Liver (tissue), 9 donors: Measurements from ENCODE around the gene MYL7. TPM values are rescaled to one million over a fixed set of nuclear protein-coding genes. Genes with fewer than 3 reads are reported as not detected.

Experiments used
- DNase-seq: peaks from one replicate; pipeline ENCODE4 v3.0.0-alpha.2; 2017; ENCODE audit warnings: low spot score
- H3K27ac ChIP-seq, 2 donors: one replicate each; pipeline ENCODE4 v1.7.0; 2013; ENCODE audit warnings: inconsistent platforms in 2 of 2, low read length in 2 of 2, control low read depth in 1 of 2, low read depth in 1 of 2, mild to moderate bottlenecking in 1 of 2
- H3K27me3 ChIP-seq, 4 donors: one replicate each; pipeline versions ENCODE4 v1.6.1 to v1.7.0; 2013; ENCODE audit warnings: low read length in 3 of 4, inconsistent platforms in 1 of 4, mild to moderate bottlenecking in 1 of 4, moderate library complexity in 1 of 4; ENCODE audit not compliant: control insufficient read depth in 4 of 4, insufficient read depth in 4 of 4
- H3K36me3 ChIP-seq, 4 donors: one replicate each; pipeline versions ENCODE4 v1.6.1 to v1.7.0; 2013; ENCODE audit warnings: low read length in 3 of 4, mild to moderate bottlenecking in 3 of 4, low read depth in 1 of 4, moderate library complexity in 1 of 4; ENCODE audit not compliant: control insufficient read depth in 4 of 4, insufficient read depth in 3 of 4
- H3K4me1 ChIP-seq, 4 donors: one replicate each; pipeline versions ENCODE4 v1.6.1 to v1.7.0; 2013; ENCODE audit warnings: low read length in 3 of 4, mild to moderate bottlenecking in 3 of 4, moderate library complexity in 1 of 4; ENCODE audit not compliant: control insufficient read depth in 4 of 4, insufficient read depth in 4 of 4
- H3K4me3 ChIP-seq, 3 donors: one replicate each; pipeline versions ENCODE4 v1.6.1 to v1.7.0; 2013; ENCODE audit warnings: low read length in 3 of 3, control low read depth in 1 of 3, low read depth in 1 of 3, mild to moderate bottlenecking in 1 of 3
- H3K9ac ChIP-seq, 2 donors: one replicate each; pipeline ENCODE4 v1.7.0; 2013; ENCODE audit warnings: low read length in 2 of 2, mild to moderate bottlenecking in 2 of 2, moderate library complexity in 2 of 2, control low read depth in 1 of 2, low read depth in 1 of 2
- H3K9me3 ChIP-seq, 4 donors: one replicate each; pipeline versions ENCODE4 v1.6.1 to v1.7.0; 2013; ENCODE audit warnings: low read length in 3 of 4; ENCODE audit not compliant: control insufficient read depth in 4 of 4
- ATF3 ChIP-seq: IDR thresholded peaks from 2 replicates; pipeline ENCODE4 v1.6.1; 2016; ENCODE audit warnings: antibody characterized with exemption
- CTCF ChIP-seq: fragments of 150-350 bp; IDR thresholded peaks from 2 replicates; pipeline ENCODE4 v1.5.1; 2017; ENCODE audit warnings: improper control_type of control experiment, low read depth, low read length; ENCODE audit not compliant: missing input control
- EGR1 ChIP-seq, 2 donors: IDR thresholded peaks; 2 replicates each; pipeline ENCODE4 v1.6.1; 2016 to 2018; ENCODE audit warnings: antibody characterized with exemption in 2 of 2, low read depth in 2 of 2
- FOXA1 ChIP-seq: IDR thresholded peaks from 2 replicates; pipeline ENCODE4 v1.6.1; 2016; ENCODE audit warnings: antibody characterized with exemption
- FOXA2 ChIP-seq: IDR thresholded peaks from 2 replicates; pipeline ENCODE4 v1.6.1; 2016; ENCODE audit warnings: antibody characterized with exemption
- GABPA ChIP-seq, 2 donors: IDR thresholded peaks in 1 of 2; conservative IDR thresholded peaks in 1 of 2; 2 replicates each; pipeline ENCODE4 v1.6.1; 2016; ENCODE audit warnings: antibody characterized with exemption in 2 of 2, mild to moderate bottlenecking in 1 of 2, moderate library complexity in 1 of 2
- HNF4A ChIP-seq, 2 donors: conservative IDR thresholded peaks; 2 replicates each; pipeline ENCODE4 v1.6.1; 2016; ENCODE audit warnings: antibody characterized with exemption in 2 of 2, mild to moderate bottlenecking in 2 of 2
- HNF4G ChIP-seq: IDR thresholded peaks from 2 replicates; pipeline ENCODE4 v1.6.1; 2016; ENCODE audit warnings: antibody characterized with exemption
- NR2F2 ChIP-seq: IDR thresholded peaks from 2 replicates; pipeline ENCODE4 v1.6.1; 2016; ENCODE audit warnings: antibody characterized with exemption
- RAD21 ChIP-seq, 2 donors: IDR thresholded peaks; 2 replicates each; pipeline ENCODE4 v1.6.1; 2016; ENCODE audit warnings: antibody characterized with exemption in 2 of 2, mild to moderate bottlenecking in 2 of 2
- REST ChIP-seq: IDR thresholded peaks from 2 replicates; pipeline ENCODE4 v1.6.1; 2016; ENCODE audit warnings: antibody characterized with exemption, mild to moderate bottlenecking
- RXRA ChIP-seq, 2 donors: IDR thresholded peaks; 2 replicates each; pipeline ENCODE4 v1.6.1; 2017 to 2018; ENCODE audit warnings: antibody characterized with exemption in 2 of 2, mild to moderate bottlenecking in 1 of 2
- SP1 ChIP-seq: IDR thresholded peaks from 2 replicates; pipeline ENCODE4 v1.6.1; 2018; ENCODE audit warnings: antibody characterized with exemption, mild to moderate bottlenecking
- TAF1 ChIP-seq: conservative IDR thresholded peaks from 2 replicates; pipeline ENCODE4 v1.6.1; 2016; ENCODE audit warnings: antibody characterized with exemption, mild to moderate bottlenecking
- YY1 ChIP-seq: IDR thresholded peaks from 2 replicates; pipeline ENCODE4 v1.6.1; 2016; ENCODE audit warnings: antibody characterized with exemption, mild to moderate bottlenecking
- ZBTB33 ChIP-seq: IDR thresholded peaks from 2 replicates; pipeline ENCODE4 v1.6.1; 2016; ENCODE audit warnings: antibody characterized with exemption
- WGBS: extraction: QIAGEN DNeasy Blood & Tissue Kit; methylation state at CpG from one replicate; pipeline ENCODE4 v1.1.7; 2013; 5-methylcytosine and 5-hydroxymethylcytosine counted together
- polyA plus RNA-seq, 2 donors: library from polyadenylated mRNA; stranded (reverse) in 1 of 2; unstranded in 1 of 2; fragments of 200-250 nt in 1 of 2; fragments of >200 nt in 1 of 2; fragmentation: Nextera tagmentation in 1 of 2; extraction: Ambion mirVana in 1 of 2; gene quantifications; one replicate each; pipeline versions ENCODE4 v1.2.1 to v1.2.3, GENCODE V29; 2013 to 2015
- total RNA-seq, 2 donors: library from RNA; depleted of rRNA; stranded (reverse); fragments of >200 nt; gene quantifications; one replicate each; pipeline ENCODE4 v1.2.3, GENCODE V29; 2014
- donor health status: healthy.
- donor health status: healthy.
- donor health status: healthy.
- donor health status: healthy.
- donor health status: healthy.

MYL7 gene
- total and polyA plus RNA-seq, 4 donors: not detected

GRCh38 chr7:44098092-44099068 lies 42.8 kb downstream of the MYL7 start:
- H3K4me3 ChIP-seq: no peak overlapping the region
- no peak for DNase-seq
- peaks cover 0 to 4% (median 2%) of the 10 kb centered on the region in 4 donors for H3K4me1 ChIP-seq
- H3K27ac ChIP-seq: no peak overlapping the region
- H3K9me3 ChIP-seq: no peaks in the 10 kb centered on the region
- no peaks in the 10 kb centered on the region for H3K36me3 ChIP-seq
- no peak overlapping the region for H3K9ac ChIP-seq
- H3K27me3 ChIP-seq: no peaks in the 10 kb centered on the region
- TF ChIP-seq RXRA (IDR thresholded peaks at IDR 0.05) (no peak), YY1 (no peak), FOXA1 (no peak), FOXA2 (no peak), NR2F2 (no peak), SP1 (no peak)
- WGBS: 89% methylated on average over 6 of the region's 6 CpGs

GRCh38 chr7:44097064-44097932 lies 43.8 kb downstream of the MYL7 start:
- peaks cover 0 to 4% (median 2%) of the 10 kb centered on the region in 4 donors for H3K4me1 ChIP-seq
- H3K9ac ChIP-seq: no peak overlapping the region
- no peaks in the 10 kb centered on the region for H3K9me3 ChIP-seq
- WGBS: 89% methylated on average over 9 of the region's 9 CpGs
- H3K4me3 ChIP-seq: no peak overlapping the region
- H3K36me3 ChIP-seq: no peaks in the 10 kb centered on the region
- H3K27ac ChIP-seq: no peak overlapping the region
- TF ChIP-seq ATF3 (no peak), HNF4A (conservative IDR thresholded peaks at IDR 0.05) (no peak), REST (no peak), FOXA1 (no peak), EGR1 (IDR thresholded peaks at IDR 0.05; ENCODE audit: low read depth in 2 of 2) (no peak), ZBTB33 (no peak), NR2F2 (no peak), RAD21 (IDR thresholded peaks at IDR 0.05) (no peak), YY1 (no peak), HNF4G (no peak), GABPA (IDR thresholded peaks at IDR 0.05 in 1 of 2, conservative IDR thresholded peaks at IDR 0.05 in 1 of 2) (no peak), FOXA2 (no peak), SP1 (no peak), RXRA (IDR thresholded peaks at IDR 0.05) (no peak), TAF1 (no peak), CTCF (no peak)
- H3K27me3 ChIP-seq: no peaks in the 10 kb centered on the region
- DNase-seq: no peak
